ENCODE measurements around the gene SPTBN5.

Gene SPTBN5

DNA sequence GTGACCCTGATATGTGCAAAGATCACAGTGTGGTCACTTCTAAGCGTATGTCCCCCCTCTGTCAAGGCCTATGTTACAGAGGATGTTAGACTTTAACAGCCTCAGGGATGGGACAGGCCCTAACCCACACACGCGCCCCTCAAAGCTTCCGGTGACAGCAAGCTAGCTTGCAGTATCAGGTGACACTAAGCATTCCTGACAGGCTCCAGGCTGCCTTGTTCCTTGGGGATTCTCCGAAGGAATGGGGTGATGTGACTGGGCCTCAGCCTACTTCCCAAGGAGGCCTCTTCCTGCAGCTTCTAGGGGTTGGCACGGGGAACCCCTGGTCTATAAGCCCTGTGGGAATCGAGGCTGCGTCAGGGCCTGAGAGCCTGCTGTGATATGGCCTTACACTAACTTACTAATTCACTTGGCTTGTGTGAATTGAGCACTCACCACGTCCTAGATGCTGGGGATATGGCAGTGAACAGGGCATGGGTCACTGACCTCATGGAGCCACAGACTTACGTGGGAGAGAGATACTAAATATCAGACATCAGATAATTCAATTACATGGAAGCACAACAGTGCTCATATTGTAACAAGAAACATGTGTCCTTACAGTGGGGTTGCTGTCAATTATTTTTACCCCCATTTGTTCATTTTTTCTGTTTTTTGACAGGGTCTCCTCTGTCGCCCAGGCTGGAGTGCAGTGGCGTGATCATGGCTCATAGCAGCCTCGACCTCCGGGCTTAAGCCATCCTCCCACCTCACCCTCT is 11.4 kb upstream of the SPTBN5 start:
- H3K4me3 ChIP-seq (replicated peaks in 1 of 2; ENCODE audit: low read depth in 2 of 2, low read length in 2 of 2) = no peak overlapping the region
- DNase-seq (ENCODE audit: low read depth in 2 of 2) = no peak
- TF ChIP-seq CTCF (IDR thresholded peaks at IDR 0.05; ENCODE audit: low read depth, low read length) = no peak

DNA sequence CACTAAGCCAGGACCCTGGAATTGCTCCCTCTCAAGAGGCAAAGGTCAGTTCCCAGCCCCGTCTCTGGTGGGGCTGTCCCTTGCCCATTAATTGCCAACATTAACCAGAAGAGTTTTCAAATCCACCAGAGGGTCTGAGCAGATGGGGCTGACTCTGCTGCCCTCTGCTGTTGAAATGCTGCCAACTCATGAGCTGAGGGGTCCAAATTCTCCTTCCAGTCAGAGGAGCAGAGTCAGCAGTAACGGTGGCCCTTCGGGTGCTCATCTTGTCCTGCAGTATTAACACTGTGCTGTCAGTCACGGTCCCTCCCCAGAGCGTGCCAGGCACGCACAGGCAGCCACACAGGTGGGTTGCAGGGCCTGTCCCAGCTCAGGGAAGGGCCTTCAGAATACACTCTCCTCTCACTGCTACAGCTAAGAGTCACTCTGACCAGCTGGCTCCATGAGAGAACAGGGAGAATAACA is 10.7 kb upstream of the SPTBN5 start:
- peak; percentile 88 for TF ChIP-seq CTCF (IDR thresholded peaks at IDR 0.05; ENCODE audit: low read depth, low read length)
- DNase-seq (ENCODE audit: low read depth in 2 of 2) = peak; percentile 68 to 74
- no peak overlapping the region for H3K4me3 ChIP-seq (replicated peaks in 1 of 2; ENCODE audit: low read depth in 2 of 2, low read length in 2 of 2)

DNA sequence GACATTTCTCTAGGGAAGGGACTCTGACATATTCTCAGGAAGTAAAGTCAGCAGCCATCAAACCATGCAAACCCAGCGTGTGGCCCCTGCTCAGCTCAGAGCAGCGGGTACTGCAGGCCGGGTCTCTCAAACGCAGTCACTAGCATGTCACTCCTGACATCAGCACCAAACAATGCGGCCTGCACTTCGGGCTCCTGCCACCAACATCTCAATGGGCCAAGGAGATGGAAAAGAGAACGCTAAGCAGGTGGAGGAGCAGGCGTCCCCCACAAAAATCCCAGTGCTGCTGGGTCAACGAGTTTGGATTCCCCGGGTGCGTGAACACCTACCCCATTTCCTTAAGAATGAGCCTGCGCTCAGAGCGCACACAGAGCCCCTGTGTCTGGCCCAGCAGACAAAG is 9.9 kb upstream of the SPTBN5 start:
- no peak for TF ChIP-seq CTCF (IDR thresholded peaks at IDR 0.05; ENCODE audit: low read depth, low read length)
- no peak overlapping the region for H3K4me3 ChIP-seq (replicated peaks in 1 of 2; ENCODE audit: low read depth in 2 of 2, low read length in 2 of 2)
- DNase-seq (ENCODE audit: low read depth in 2 of 2) = no peak

GRCh38 chr15:41901431-41901830 is 7.6 kb upstream of the SPTBN5 start:
- no peak for TF ChIP-seq CTCF (IDR thresholded peaks at IDR 0.05; ENCODE audit: low read depth, low read length)
- DNase-seq (ENCODE audit: low read depth in 2 of 2) = no peak
- no peak overlapping the region for H3K4me3 ChIP-seq (replicated peaks in 1 of 2; ENCODE audit: low read depth in 2 of 2, low read length in 2 of 2)

GRCh38 chr15:41900526-41901380 is 6.9 kb upstream of the SPTBN5 start:
- H3K4me3 ChIP-seq (replicated peaks in 1 of 2; ENCODE audit: low read depth in 2 of 2, low read length in 2 of 2) = no peak overlapping the region
- TF ChIP-seq CTCF (IDR thresholded peaks at IDR 0.05; ENCODE audit: low read depth, low read length) = no peak
- DNase-seq (ENCODE audit: low read depth in 2 of 2) = no peak

DNA sequence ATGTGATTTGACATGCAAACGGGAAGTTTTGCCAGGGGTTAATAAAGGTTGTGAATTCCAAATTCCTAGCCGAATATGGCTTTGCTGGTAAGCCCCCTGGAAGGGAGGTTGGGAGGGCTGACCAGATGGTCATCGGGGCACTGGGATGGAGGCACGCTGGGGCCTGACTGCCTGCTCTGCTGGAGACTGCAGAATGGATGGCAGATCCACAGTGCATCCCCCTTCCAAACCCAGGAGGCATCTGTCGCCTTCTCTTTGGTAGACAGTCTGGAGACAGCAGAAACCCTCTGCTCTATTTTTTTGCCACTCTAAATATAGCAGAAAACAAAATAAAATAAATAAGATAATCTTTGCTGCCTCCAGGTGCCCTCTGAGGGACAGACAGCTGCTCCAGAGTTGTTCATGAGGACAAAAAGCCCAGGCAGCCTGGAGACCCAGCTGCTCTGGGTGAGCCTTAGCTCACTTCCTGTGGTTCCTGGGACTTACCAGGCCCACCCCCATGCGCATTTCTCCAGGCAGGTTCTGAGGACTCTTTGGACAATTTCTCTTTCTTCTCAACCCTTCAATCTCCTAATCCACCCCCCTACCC is 6.1 kb upstream of the SPTBN5 start:
- DNase-seq (ENCODE audit: low read depth in 2 of 2) = no peak
- no peak overlapping the region for H3K4me3 ChIP-seq (replicated peaks in 1 of 2; ENCODE audit: low read depth in 2 of 2, low read length in 2 of 2)
- TF ChIP-seq CTCF (IDR thresholded peaks at IDR 0.05; ENCODE audit: low read depth, low read length) = no peak
